IPS DF 19.7 (cell line): ENCODE results near the gene CXCL9.
A peak's percentile ranks its signal among the peaks of the same experiment; 100 is the strongest.
"Not testable (repeated sequence)": the region's sequence is repeated elsewhere in the genome, so short reads cannot be mapped to it uniquely, and the experiment has no call there.

ENCODE experiments used
- DNase-seq: peaks from one replicate; pipeline ENCODE4 v3.0.0-alpha.2; 2013; ENCODE audit warnings: low read depth, low spot score

The CXCL9 gene

GRCh38 chr4:76012388-76012801 is 5.1 kb upstream of the CXCL9 start:
- DNase-seq, result no peak

DNA sequence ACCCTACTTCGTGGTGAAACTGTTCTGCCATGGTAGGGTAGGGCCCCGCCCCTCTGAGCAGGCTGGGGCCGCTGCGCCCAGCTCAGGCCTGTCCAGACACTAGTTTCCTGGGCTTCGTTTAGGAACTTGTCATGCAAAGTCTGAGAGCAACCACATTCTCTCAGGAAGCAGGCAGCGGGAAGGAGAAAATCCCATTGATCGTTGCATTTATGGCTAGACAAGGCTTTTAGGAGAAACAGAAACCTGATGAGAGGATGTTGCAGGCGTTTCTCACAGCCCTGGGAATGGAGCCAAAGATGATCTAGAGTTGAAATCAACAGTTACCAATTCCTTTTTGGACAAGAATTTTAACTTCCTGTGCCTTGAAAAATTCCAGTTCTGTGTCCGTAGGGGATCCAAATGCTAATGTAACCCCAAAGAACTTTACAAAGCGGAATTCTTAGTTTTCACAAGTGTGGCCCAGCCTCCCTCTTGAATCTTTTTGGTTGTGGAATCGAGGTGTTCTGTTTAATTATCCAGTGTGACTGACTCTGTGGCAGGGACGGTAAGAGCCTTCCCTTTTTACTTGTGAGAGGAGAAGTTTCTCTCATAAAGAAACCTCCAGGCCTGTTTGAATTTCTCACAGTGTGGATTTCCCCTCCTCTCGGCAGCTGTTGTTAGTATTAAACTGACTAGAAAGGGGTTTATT is 4.5 kb upstream of the CXCL9 start:
- peak; percentile 25 for DNase-seq

DNA sequence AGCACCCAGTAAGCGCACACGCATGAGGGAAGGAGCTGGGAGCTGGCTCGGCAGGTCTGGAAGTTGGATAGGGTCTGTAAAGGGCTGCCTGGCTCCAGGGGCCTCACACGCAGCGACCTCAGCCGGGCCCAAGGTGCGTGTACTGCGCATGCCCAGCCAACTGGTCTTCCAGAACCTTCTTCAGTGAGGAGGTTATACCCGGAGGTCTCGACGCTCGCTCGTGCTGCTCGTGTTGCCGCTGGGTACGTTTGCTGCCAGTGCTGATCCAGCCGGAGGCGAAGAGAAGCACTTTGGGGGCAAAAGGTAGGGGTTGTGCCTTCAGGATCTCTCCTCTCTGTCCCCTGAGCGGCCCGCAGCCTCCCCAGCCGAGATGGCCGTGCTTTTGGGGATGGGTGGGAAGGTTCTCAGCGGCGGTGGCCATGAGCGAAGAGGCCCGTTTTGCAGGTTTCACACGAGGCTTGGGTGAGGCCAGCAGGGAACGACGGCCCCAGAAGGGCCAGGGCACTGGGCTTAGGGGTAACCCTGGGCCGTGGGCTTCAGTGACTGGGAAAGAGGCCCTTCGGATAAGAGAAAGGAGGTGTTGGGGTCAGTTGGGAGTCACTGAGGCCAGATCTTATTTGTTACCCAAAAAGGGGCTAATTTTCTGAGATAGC is 3.8 kb upstream of the CXCL9 start:
- DNase-seq, result no peak

DNA sequence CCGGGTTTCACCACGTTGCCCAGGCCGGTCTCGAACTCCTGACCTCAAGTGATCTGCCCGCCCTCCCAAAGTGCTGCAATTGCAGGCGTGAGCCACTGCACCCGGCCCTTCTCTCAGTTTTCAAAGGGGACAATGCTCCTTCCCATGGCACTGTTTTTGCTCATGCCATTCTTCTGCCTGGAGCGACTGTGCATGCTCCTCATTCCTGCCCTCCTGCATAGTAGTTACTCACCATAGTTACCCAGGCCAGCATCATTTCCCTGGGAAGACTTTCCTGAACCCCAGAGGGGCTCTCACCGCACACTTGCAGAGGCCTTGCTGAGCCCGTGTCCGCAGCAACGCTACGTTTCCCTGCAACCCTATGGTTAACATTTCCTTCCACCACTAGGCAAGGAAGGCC is 3.3 kb upstream of the CXCL9 start:
- no peak for DNase-seq

- no peak for DNase-seq
Observed at GRCh38 chr4:76009311-76009710, 2.0 kb upstream of the CXCL9 start.

GRCh38 chr4:76003620-76004019 is 3.7 kb downstream of the CXCL9 start:
- no peak for DNase-seq

GRCh38 chr4:76003035-76003434 is 4.3 kb downstream of the CXCL9 start:
- no peak for DNase-seq

DNA sequence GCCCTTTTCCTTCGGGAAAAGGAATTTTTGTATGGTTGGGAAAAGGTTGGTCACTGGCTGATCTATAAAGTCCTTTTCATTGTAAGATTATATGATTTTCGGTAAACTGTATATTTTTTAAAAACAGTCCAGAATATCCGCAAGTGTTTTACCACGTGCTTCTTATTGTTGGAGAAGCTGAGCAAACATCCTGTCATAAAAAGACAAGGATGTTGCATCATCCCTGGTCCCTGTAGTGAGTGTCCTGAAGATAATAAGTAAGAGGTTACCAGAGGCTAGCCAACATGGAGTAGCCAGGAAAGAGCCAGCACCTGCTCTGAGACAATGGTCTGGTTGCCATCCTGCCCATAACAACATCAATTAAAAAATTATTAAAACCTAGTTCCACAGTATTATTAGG is 5.1 kb downstream of the CXCL9 start:
- DNase-seq, result no peak

- DNase-seq, result no peak
Observed at GRCh38 chr4:76001700-76002099, 5.6 kb downstream of the CXCL9 start.

- no peak for DNase-seq
Observed at GRCh38 chr4:76000279-76000678, 7.0 kb downstream of the CXCL9 start.

DNA sequence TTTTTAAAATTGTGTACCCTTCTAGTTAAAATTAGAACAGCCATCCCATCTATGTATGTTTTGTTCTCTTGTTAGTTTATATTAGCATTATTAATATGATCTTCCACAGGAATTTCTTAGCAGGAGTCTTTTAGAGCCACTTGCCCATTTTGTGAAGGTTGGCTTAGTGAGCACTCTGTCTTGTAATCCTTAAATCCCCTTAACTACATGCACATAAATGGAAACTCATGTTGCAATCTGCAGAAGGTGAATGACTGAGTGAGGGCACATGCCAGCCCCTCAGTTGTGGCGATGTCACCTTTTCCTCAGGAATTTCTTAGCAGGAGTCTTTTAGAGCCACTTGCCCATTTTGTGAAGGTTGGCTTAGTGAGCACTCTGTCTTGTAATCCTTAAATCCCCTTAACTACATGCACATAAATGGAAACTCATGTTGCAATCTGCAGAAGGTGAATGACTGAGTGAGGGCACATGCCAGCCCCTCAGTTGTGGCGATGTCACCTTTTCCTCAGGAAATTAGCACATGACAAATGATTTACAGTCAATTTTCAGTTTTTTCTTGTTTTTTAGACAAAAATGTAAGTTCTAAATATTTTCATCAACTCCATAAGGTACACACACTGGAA is 8.7 kb downstream of the CXCL9 start:
- DNase-seq, result not testable (repeated sequence)

DNA sequence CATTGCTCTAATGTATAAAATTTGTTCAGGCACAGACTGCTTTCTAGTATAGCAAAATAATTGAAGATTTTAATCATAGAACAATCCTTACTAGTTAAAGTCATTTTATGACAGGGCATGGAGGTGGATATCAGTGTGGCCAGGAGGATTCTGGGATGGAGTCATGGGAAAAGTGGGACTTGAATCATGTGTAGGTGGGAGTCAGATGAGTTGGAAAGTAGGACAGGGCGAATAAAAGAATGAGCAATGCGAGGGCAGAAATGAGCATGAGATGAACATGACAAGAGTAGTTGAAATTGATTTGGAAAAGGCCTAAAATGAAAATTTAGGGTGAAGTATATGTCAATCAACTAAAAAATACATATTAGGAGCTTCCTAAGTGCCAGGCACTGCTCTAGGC is 9.4 kb downstream of the CXCL9 start:
- DNase-seq, result no peak

DNA sequence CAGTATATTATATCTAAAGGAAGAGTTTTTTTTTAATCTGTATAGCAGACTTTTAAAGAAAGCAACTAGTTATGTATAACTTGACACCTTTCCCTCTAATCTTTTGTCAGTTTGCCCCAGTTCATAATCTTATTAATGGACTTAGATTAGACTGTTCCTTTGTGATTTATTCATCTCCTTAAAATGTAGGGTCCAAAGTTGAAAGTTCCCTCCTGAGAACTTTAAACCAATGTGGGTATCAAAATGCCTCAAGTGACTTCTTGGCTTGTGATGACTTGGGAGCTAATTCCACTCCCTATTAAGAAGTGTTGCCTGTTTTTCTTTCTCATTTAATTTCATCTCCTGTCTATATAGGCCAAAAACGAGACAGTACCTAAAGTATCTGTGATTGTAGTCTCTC is 10.2 kb downstream of the CXCL9 start:
- no peak for DNase-seq

DNA sequence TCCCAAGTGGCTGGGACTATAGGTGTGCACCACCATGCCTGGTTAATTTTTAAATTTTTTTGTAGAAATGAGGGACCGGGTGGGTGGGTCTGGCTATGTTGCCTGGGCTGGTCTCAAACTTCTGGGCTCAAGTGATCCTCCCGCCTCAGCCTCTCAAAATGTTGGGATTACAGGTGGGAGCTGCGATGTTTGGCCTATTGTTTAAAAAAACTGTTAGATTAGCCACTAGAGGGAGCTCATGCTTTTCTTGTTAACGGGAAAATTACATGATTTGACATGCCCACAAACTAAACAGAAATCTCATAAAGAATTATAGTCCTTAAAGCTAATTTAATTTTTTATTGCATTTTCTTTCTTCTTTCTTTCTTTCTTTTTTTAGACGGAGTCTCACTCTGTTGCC is 11.6 kb downstream of the CXCL9 start:
- no peak for DNase-seq

DNA sequence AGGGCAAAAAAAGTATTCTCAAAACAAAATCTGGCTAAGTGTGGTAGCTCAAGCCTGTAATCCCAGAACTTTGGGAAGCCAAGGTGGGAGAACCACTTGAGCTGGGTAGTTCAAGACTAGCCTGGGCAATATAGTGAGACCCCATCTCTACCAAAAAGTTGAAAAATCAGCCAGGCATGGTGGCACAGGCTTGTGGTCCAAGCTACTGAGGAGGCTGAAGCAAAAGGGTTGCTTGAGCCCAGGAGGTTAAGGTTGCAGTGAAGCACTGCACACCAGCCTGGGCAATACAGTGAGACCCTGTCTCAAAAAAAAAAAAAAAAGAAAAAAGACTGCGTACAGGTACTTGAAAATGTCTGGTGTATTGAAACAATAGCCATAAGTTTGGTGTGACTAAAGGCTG is 14.8 kb downstream of the CXCL9 start:
- no peak for DNase-seq

- DNase-seq, result no peak
Observed at GRCh38 chr4:75989846-75990528, 17.3 kb downstream of the CXCL9 start.

DNA sequence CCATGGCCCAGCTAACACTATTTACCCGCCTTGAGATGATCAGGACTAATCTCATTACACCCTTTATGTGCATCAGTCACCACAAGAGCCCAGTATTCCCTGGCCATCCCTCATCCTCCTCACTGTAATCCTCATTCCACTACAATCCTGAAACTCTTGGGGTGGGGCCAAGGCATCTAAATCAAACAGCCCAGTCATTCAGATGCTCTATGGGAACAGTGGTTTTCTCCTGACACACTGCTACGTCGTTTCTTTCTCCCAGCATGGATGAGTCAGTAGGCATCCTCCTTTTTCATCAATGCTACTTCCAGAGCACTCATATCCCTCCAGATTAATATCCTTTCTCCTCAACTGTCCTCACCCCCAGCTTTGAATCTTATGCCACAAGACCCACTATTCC is 22.2 kb downstream of the CXCL9 start:
- no peak for DNase-seq

- DNase-seq, result no peak
Observed at GRCh38 chr4:75980576-75980975, 26.7 kb downstream of the CXCL9 start.

DNA sequence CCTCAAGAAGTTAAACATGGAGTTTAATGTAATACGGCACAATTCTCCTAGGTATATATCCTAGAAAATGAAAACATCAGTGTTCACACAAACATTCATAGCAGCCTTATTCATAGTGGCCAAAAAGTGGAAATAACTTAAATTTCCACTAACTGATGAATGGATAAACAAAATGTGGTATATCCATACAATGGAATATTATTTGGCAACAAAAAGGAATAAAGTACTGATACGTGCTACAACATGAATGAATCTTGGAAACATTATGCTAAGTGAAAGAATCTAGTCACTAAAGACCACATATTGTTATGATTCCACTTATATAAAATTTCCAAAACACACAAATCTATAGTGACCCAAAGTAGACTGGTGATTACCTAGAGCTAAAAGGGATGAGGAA is 31.1 kb downstream of the CXCL9 start:
- no peak for DNase-seq

GRCh38 chr4:75973766-75974165 is 33.5 kb downstream of the CXCL9 start:
- DNase-seq, result no peak

GRCh38 chr4:75968084-75968483 is 39.2 kb downstream of the CXCL9 start:
- no peak for DNase-seq

GRCh38 chr4:75963558-75963957 is 43.8 kb downstream of the CXCL9 start:
- no peak for DNase-seq

DNA sequence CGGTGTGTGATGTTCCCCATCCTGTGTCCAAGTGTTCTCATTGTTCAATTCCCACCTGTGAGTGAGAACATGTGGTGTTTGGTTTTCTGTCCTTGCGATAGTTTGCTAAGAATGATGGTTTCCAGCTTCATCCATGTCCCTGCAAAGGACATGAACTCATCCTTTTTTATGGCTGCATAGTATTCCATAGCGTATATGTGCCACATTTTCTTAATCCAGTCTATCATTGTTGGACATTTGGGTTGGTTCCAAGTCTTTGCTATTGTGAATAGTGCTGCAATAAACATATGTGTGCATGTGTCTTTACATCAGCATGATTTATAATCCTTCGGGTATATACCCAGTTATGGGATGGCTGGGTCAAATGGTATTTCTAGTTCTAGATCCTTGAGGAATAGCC is 45.2 kb downstream of the CXCL9 start:
- DNase-seq, result not testable (repeated sequence)
